ENCODE data around the gene PDXK. TPM values are rescaled to one million over a fixed set of nuclear protein-coding genes. Genes with fewer than 3 reads are reported as not detected.

PDXK gene
- total and polyA plus RNA-seq, 7 donors = 22.1 to 88.5 (median 26.0) TPM

- H3K9me3 ChIP-seq = no peaks in the 10 kb centered on the region
- H3K36me3 ChIP-seq = peaks cover 19 to 100% (median 54%) of the 10 kb centered on the region in 4 donors
- 93 to 97% methylated on average over 10 of the region's 10 CpGs for WGBS, 2 donors
- intact Hi-C loops (cut with DNase I) = no loop called here
- no peaks in the 10 kb centered on the region for H3K4me1 ChIP-seq
- H3K27me3 ChIP-seq = no peaks in the 10 kb centered on the region
- no peak overlapping the region for H3K4me3 ChIP-seq
- TF ChIP-seq POLR2AphosphoS5 (IDR thresholded peaks at IDR 0.05) (no peak), EP300 (IDR thresholded peaks at IDR 0.05) (no peak), POLR2A (IDR thresholded peaks at IDR 0.05) (no peak), CTCF (IDR thresholded peaks at IDR 0.05) (no peak)
- H3K27ac ChIP-seq = no peak overlapping the region
- DNase-seq = no peak
These were observed 27.1 kb upstream of the PDXK start for GRCh38 chr21:43691801-43692200.

GRCh38 chr21:43692949-43693348 lies 26.0 kb upstream of the PDXK start:
- Histone ChIP-seq H3K9me3 (no peaks in the 10 kb centered on the region), H3K4me1 (no peaks in the 10 kb centered on the region), H3K36me3 (peaks cover 10 to 88% (median 42%) of the 10 kb centered on the region in 4 donors), H3K27me3 (no peaks in the 10 kb centered on the region), H3K4me3 (no peak overlapping the region), H3K27ac (no peak overlapping the region)
- no peak for TF ChIP-seq POLR2AphosphoS5 (IDR thresholded peaks at IDR 0.05)
- TF ChIP-seq POLR2A (IDR thresholded peaks at IDR 0.05) = no peak
- TF ChIP-seq EP300 (IDR thresholded peaks at IDR 0.05) = no peak
- no peak for TF ChIP-seq CTCF (IDR thresholded peaks at IDR 0.05)
- 93 to 97% methylated on average over 8 of the region's 8 CpGs for WGBS, 2 donors
- intact Hi-C loops (cut with DNase I) = no loop called here
- no peak for DNase-seq

- DNase-seq = no peak
- H3K4me3 ChIP-seq = no peak overlapping the region
- intact Hi-C loops (cut with DNase I) = no loop called here
- H3K9me3 ChIP-seq = no peaks in the 10 kb centered on the region
- WGBS, 2 donors = 96% methylated on average over 23 of the region's 23 CpGs
- H3K36me3 ChIP-seq = peaks cover 9 to 78% (median 34%) of the 10 kb centered on the region in 4 donors
- no peak overlapping the region for H3K27ac ChIP-seq
- no peak for TF ChIP-seq EP300 (IDR thresholded peaks at IDR 0.05)
- no peak for TF ChIP-seq POLR2A (IDR thresholded peaks at IDR 0.05)
- no peak for TF ChIP-seq POLR2AphosphoS5 (IDR thresholded peaks at IDR 0.05)
- TF ChIP-seq CTCF (IDR thresholded peaks at IDR 0.05) = no peak
- no peaks in the 10 kb centered on the region for H3K4me1 ChIP-seq
- no peaks in the 10 kb centered on the region for H3K27me3 ChIP-seq
These were observed 24.9 kb upstream of the PDXK start for GRCh38 chr21:43693981-43694380.

- no peak overlapping the region for H3K4me3 ChIP-seq
- no peak for TF ChIP-seq POLR2AphosphoS5 (IDR thresholded peaks at IDR 0.05)
- TF ChIP-seq EP300 (IDR thresholded peaks at IDR 0.05) = no peak
- TF ChIP-seq POLR2A (IDR thresholded peaks at IDR 0.05) = no peak
- no peak for TF ChIP-seq CTCF (IDR thresholded peaks at IDR 0.05)
- 95% methylated on average over 27 of the region's 27 CpGs for WGBS, 2 donors
- no peaks in the 10 kb centered on the region for H3K4me1 ChIP-seq
- peaks cover 9 to 72% (median 28%) of the 10 kb centered on the region in 4 donors for H3K36me3 ChIP-seq
- no peak for DNase-seq
- intact Hi-C loops (cut with DNase I) = no loop called here
- no peak overlapping the region for H3K27ac ChIP-seq
- H3K27me3 ChIP-seq = no peaks in the 10 kb centered on the region
- no peaks in the 10 kb centered on the region for H3K9me3 ChIP-seq
These were observed 24.4 kb upstream of the PDXK start for GRCh38 chr21:43694437-43695079.

- Histone ChIP-seq H3K27ac (no peak overlapping the region), H3K27me3 (no peaks in the 10 kb centered on the region), H3K36me3 (peaks cover 9 to 55% (median 16%) of the 10 kb centered on the region in 4 donors), H3K9me3 (no peaks in the 10 kb centered on the region), H3K4me3 (no peak overlapping the region), H3K4me1 (no peaks in the 10 kb centered on the region)
- 76 to 85% methylated on average over 17 of the region's 17 CpGs for WGBS, 2 donors
- TF ChIP-seq EP300 (IDR thresholded peaks at IDR 0.05) (no peak), CTCF (IDR thresholded peaks at IDR 0.05) (no peak), POLR2AphosphoS5 (IDR thresholded peaks at IDR 0.05) (no peak), POLR2A (IDR thresholded peaks at IDR 0.05) (no peak)
- intact Hi-C loops (cut with DNase I) = no loop called here
- no peak for DNase-seq
These were observed 22.7 kb upstream of the PDXK start for GRCh38 chr21:43696214-43696613.

Data from sigmoid colon (tissue), 7 donors.